Stomach smooth muscle (tissue), 2 donors: ENCODE results near the gene PTPN11.

Source experiments
- H3K27ac ChIP-seq: one replicate; pipeline ENCODE4 v1.7.0; 2013; ENCODE audit warnings: mild to moderate bottlenecking, low read length, inconsistent platforms
- H3K27me3 ChIP-seq, 2 donors: one replicate each; pipeline ENCODE4 v1.7.0; 2013; ENCODE audit warnings: low read length in 2 of 2; ENCODE audit not compliant: insufficient read depth in 2 of 2, control insufficient read depth in 1 of 2
- H3K36me3 ChIP-seq, 2 donors: one replicate each; pipeline ENCODE4 v1.7.0; 2013; ENCODE audit warnings: low read length in 2 of 2; ENCODE audit not compliant: control insufficient read depth in 2 of 2, insufficient read depth in 2 of 2
- H3K4me1 ChIP-seq: one replicate; pipeline ENCODE4 v1.7.0; 2013; ENCODE audit warnings: low read length; ENCODE audit not compliant: control insufficient read depth, insufficient read depth
- H3K4me3 ChIP-seq, 2 donors: one replicate each; pipeline ENCODE4 v1.7.0; 2013; ENCODE audit warnings: low read length in 2 of 2
- H3K9ac ChIP-seq, 2 donors: one replicate each; pipeline ENCODE4 v1.7.0; 2013; ENCODE audit warnings: low read length in 2 of 2, mild to moderate bottlenecking in 1 of 2
- H3K9me3 ChIP-seq, 2 donors: one replicate each; pipeline ENCODE4 v1.7.0; 2013; ENCODE audit warnings: low read length in 2 of 2; ENCODE audit not compliant: control insufficient read depth in 2 of 2
- donor health status: healthy.
- donor health status: Pancreatic carcinoma.

PTPN11 gene

GRCh38 chr12:112540021-112540420, 121.3 kb downstream of the PTPN11 start:
- Histone ChIP-seq H3K9me3 (no peaks in the 10 kb centered on the region), H3K9ac (no peak overlapping the region), H3K4me1 (no peaks in the 10 kb centered on the region), H3K36me3 (no peaks in the 10 kb centered on the region), H3K27me3 (no peaks in the 10 kb centered on the region), H3K27ac (no peak overlapping the region), H3K4me3 (no peak overlapping the region)

GRCh38 chr12:112543751-112544150, 125.0 kb downstream of the PTPN11 start:
- Histone ChIP-seq H3K9ac (no peak overlapping the region), H3K36me3 (no peaks in the 10 kb centered on the region), H3K4me3 (no peak overlapping the region), H3K4me1 (no peaks in the 10 kb centered on the region), H3K9me3 (no peaks in the 10 kb centered on the region), H3K27ac (no peak overlapping the region), H3K27me3 (no peaks in the 10 kb centered on the region)

GRCh38 chr12:112546339-112546738, 127.6 kb downstream of the PTPN11 start:
- H3K27ac ChIP-seq = no peak overlapping the region
- H3K27me3 ChIP-seq = no peaks in the 10 kb centered on the region
- no peaks in the 10 kb centered on the region for H3K36me3 ChIP-seq
- H3K4me3 ChIP-seq = no peak overlapping the region
- H3K9ac ChIP-seq = no peak overlapping the region
- no peaks in the 10 kb centered on the region for H3K9me3 ChIP-seq
- H3K4me1 ChIP-seq = no peaks in the 10 kb centered on the region

GRCh38 chr12:112546996-112547395, 128.2 kb downstream of the PTPN11 start:
- H3K4me1 ChIP-seq = no peaks in the 10 kb centered on the region
- no peak overlapping the region for H3K4me3 ChIP-seq
- H3K27ac ChIP-seq = no peak overlapping the region
- H3K36me3 ChIP-seq = no peaks in the 10 kb centered on the region
- no peaks in the 10 kb centered on the region for H3K27me3 ChIP-seq
- no peaks in the 10 kb centered on the region for H3K9me3 ChIP-seq
- H3K9ac ChIP-seq = no peak overlapping the region

GRCh38 chr12:112549031-112549430, 130.3 kb downstream of the PTPN11 start:
- H3K27me3 ChIP-seq = no peaks in the 10 kb centered on the region
- H3K9me3 ChIP-seq = peaks cover 0 to 6% of the 10 kb centered on the region in 2 donors
- H3K4me1 ChIP-seq = no peaks in the 10 kb centered on the region
- H3K27ac ChIP-seq = no peak overlapping the region
- no peaks in the 10 kb centered on the region for H3K36me3 ChIP-seq
- no peak overlapping the region for H3K4me3 ChIP-seq
- H3K9ac ChIP-seq = no peak overlapping the region

GRCh38 chr12:112551681-112552080, 132.9 kb downstream of the PTPN11 start:
- Histone ChIP-seq H3K36me3 (no peaks in the 10 kb centered on the region), H3K4me3 (no peak overlapping the region), H3K9me3 (peaks cover 0 to 9% of the 10 kb centered on the region in 2 donors), H3K27me3 (no peaks in the 10 kb centered on the region), H3K27ac (no peak overlapping the region), H3K4me1 (no peaks in the 10 kb centered on the region), H3K9ac (no peak overlapping the region)

GRCh38 chr12:112555621-112556233, 137.0 kb downstream of the PTPN11 start:
- H3K27ac ChIP-seq = no peak overlapping the region
- H3K9ac ChIP-seq = no peak overlapping the region
- H3K9me3 ChIP-seq = peaks cover 0 to 9% of the 10 kb centered on the region in 2 donors
- no peaks in the 10 kb centered on the region for H3K27me3 ChIP-seq
- no peaks in the 10 kb centered on the region for H3K4me1 ChIP-seq
- no peaks in the 10 kb centered on the region for H3K36me3 ChIP-seq
- H3K4me3 ChIP-seq = no peak overlapping the region

- Histone ChIP-seq H3K9ac (no peak overlapping the region), H3K36me3 (no peaks in the 10 kb centered on the region), H3K4me3 (no peak overlapping the region), H3K4me1 (no peaks in the 10 kb centered on the region), H3K27me3 (peaks cover 0 to 2% of the 10 kb centered on the region in 2 donors), H3K9me3 (peaks cover 0 to 6% of the 10 kb centered on the region in 2 donors), H3K27ac (no peak overlapping the region)
Measured at GRCh38 chr12:112557951-112558630, 139.3 kb downstream of the PTPN11 start.
